ENCODE results near the gene SANBR. TPM values are rescaled to one million over a fixed set of nuclear protein-coding genes. Genes with fewer than 3 reads are reported as not detected.

SANBR gene
- total RNA-seq, 1 experiment from 2014 or later = 10.1 TPM

GRCh38 chr2:61100801-61101200 lies 35.1 kb downstream of the SANBR start:
- Histone ChIP-seq H2BK5ac (ENCODE audit: insufficient read length, low read length) (no peak overlapping the region), H3K23ac (ENCODE audit: insufficient read length, low read depth, low read length) (no peak overlapping the region), H3K9me3 (ENCODE audit: control insufficient read depth, low read depth, low read length) (no peaks in the 10 kb centered on the region), H3K14ac (ENCODE audit: insufficient read depth, low read length) (no peak overlapping the region), H3K23me2 (ENCODE audit: insufficient read length, low read depth, low read length, poor library complexity, severe bottlenecking) (no peaks in the 10 kb centered on the region), H2BK12ac (ENCODE audit: insufficient read length, low read depth, low read length) (no peak overlapping the region), H3K79me2 (ENCODE audit: insufficient read depth, low read length) (no peaks in the 10 kb centered on the region), H3K4me1 (ENCODE audit: insufficient read depth, low read length) (no peaks in the 10 kb centered on the region), H2BK120ac (ENCODE audit: low read depth, low read length, poor library complexity, severe bottlenecking) (no peak overlapping the region), H3K4me2 (ENCODE audit: insufficient read depth, insufficient read length, low read length) (no peak overlapping the region), H2AFZ (ENCODE audit: low read length) (no peak overlapping the region), H3K4ac (ENCODE audit: low read depth, low read length) (no peak overlapping the region), H3K9ac (ENCODE audit: extremely low read depth, insufficient read length, low read length) (no peak overlapping the region), H4K8ac (replicated peaks; ENCODE audit: insufficient read length, low read depth, low read length) (no peak overlapping the region), H3K56ac (ENCODE audit: insufficient read length, low read depth, low read length) (no peak overlapping the region), H2BK15ac (ENCODE audit: low read depth, low read length) (no peak overlapping the region), H3K27me3 (ENCODE audit: insufficient read depth, low read length) (no peaks in the 10 kb centered on the region), H4K20me1 (ENCODE audit: control insufficient read depth, insufficient read depth, insufficient read length) (no peaks in the 10 kb centered on the region), H4K91ac (ENCODE audit: insufficient read length, low read depth, low read length) (no peak overlapping the region), H3K27ac (ENCODE audit: insufficient read length, low read depth, low read length) (no peak overlapping the region), H2AK5ac (ENCODE audit: insufficient read length, low read length) (no peak overlapping the region), H2BK20ac (ENCODE audit: low read depth, low read length, poor library complexity, severe bottlenecking) (no peak overlapping the region), H3K79me1 (ENCODE audit: insufficient read depth, low read depth, low read length, poor library complexity, severe bottlenecking) (no peaks in the 10 kb centered on the region), H3K18ac (ENCODE audit: insufficient read length, low read depth, low read length) (no peak overlapping the region), H3T11ph (ENCODE audit: low read length) (no peak overlapping the region), H4K5ac (ENCODE audit: insufficient read length, low read depth, low read length) (no peak overlapping the region)
- Mint-ChIP-seq H3K36me3 (ENCODE audit: insufficient read depth in 1 of 3, low read depth in 3 of 3) (peaks cover 3 to 9% (median 7%) of the 10 kb centered on the region in 3 experiments; a peak in 5 of 7 replicates), H3K9me3 (no peaks in the 10 kb centered on the region), H3K27me3 (ENCODE audit: low read depth) (no peaks in the 10 kb centered on the region), H3K4me3 (no peak overlapping the region), H3K4me1 (no peaks in the 10 kb centered on the region), H3K27ac (no peak overlapping the region)
- no peak for DNase-seq
- WGBS (ENCODE audit: extremely low coverage, insufficient read length, low lambda C conversion rate) = no CpG with 5 or more reads among the region's 4 CpGs
- no peak for TF ChIP-seq CTCF (conservative IDR thresholded peaks at IDR 0.05)

Data from H9 (cell line).